HepG2 (cell line): ENCODE measurements around the gene FPGS. TPM values are rescaled to one million over a fixed set of nuclear protein-coding genes. Genes with fewer than 3 reads are reported as not detected.
A peak's percentile ranks its signal among the peaks of the same experiment; 100 is the strongest.

Source experiments
- RXRA ChIP-seq: sonication (generic); formaldehyde crosslinking; IDR thresholded peaks from 2 replicates; pipeline ENCODE4 v1.5.1; 2020; ENCODE audit warnings: missing genetic modification reagents
- ZFX ChIP-seq: sonication (generic); formaldehyde crosslinking; IDR thresholded peaks from 2 replicates; pipeline ENCODE4 v1.4.0; 2020; ENCODE audit warnings: mild to moderate bottlenecking, low read depth, missing genetic modification reagents, moderate library complexity
- ZNF136 ChIP-seq: sonication (generic); formaldehyde crosslinking; IDR thresholded peaks from 2 replicates; pipeline ENCODE4 v1.8.1; 2022; ENCODE audit warnings: low read depth, mild to moderate bottlenecking, moderate library complexity, missing genetic modification reagents
- ZNF687 ChIP-seq: sonication (generic); formaldehyde crosslinking; IDR thresholded peaks from 2 replicates; pipeline ENCODE4 v1.5.1; 2020; ENCODE audit warnings: mild to moderate bottlenecking, missing genetic modification reagents, moderate library complexity
- polyA plus RNA-seq, 8 experiments: library from polyadenylated mRNA; depleted of rRNA in 3 of 8; stranded (reverse) in 7 of 8; unstranded in 1 of 8; fragments of >200 nt; fragmentation: Illumina TruSeq in 4 of 8; extraction: Trizol in 4 of 8; gene quantifications; 2 replicates each; pipeline versions ENCODE4 v1.2.1 to v1.2.3, GENCODE V29; 2011 to 2016; ENCODE audit warnings: low read depth in 4 of 8, missing spikeins in 1 of 8, mixed read lengths in 1 of 8; ENCODE audit not compliant: insufficient read depth in 1 of 8
- total RNA-seq, 5 experiments: library from RNA; depleted of rRNA; stranded (reverse); fragments of >200 nt; fragmentation: Illumina TruSeq; extraction: Trizol; gene quantifications; 2 replicates each; pipeline ENCODE4 v1.2.3, GENCODE V29; 2016; ENCODE audit warnings: low read depth in 1 of 5
- TF ChIP-seq, protein P1 (sequence below): sonication (generic); formaldehyde crosslinking; IDR thresholded peaks from 2 replicates; pipeline ENCODE4 v1.4.0; 2020; ENCODE audit warnings: missing genetic modification reagents
- TF ChIP-seq, protein P2 (sequence below): sonication (generic); formaldehyde crosslinking; IDR thresholded peaks from 2 replicates; pipeline ENCODE4 v1.4.0; 2020; ENCODE audit warnings: missing genetic modification reagents

Gene FPGS
- total and polyA plus RNA-seq, 2 of the 13 experiments (the other 11 are each of a cell fraction or from before 2014, with no cell fraction given) = 35.6 to 36.8 TPM

DNA sequence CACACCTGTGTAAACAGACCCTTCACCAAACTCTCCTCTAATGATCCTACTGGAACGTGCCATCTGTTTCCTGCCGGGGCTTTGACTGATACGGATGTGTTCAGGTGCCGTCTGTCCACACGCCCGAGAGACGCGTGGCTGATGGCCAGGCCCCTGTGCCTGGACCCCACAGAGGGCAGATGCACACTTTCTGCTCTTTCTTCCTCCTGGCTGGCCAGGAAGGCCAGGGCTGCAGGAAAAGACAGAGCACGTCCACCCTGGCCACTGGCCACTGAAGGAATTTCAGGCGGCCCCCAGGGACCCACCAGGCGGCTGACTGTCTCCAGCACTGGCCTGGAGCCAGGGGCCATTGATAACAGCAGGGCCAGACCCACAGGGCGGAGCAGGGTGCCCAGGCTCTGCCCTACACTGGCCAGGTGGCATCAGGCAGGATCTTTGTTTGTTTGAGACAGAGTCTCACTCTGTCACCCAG is 55.4 kb downstream of the FPGS start (continued):
- TF ChIP-seq, protein P1, sequence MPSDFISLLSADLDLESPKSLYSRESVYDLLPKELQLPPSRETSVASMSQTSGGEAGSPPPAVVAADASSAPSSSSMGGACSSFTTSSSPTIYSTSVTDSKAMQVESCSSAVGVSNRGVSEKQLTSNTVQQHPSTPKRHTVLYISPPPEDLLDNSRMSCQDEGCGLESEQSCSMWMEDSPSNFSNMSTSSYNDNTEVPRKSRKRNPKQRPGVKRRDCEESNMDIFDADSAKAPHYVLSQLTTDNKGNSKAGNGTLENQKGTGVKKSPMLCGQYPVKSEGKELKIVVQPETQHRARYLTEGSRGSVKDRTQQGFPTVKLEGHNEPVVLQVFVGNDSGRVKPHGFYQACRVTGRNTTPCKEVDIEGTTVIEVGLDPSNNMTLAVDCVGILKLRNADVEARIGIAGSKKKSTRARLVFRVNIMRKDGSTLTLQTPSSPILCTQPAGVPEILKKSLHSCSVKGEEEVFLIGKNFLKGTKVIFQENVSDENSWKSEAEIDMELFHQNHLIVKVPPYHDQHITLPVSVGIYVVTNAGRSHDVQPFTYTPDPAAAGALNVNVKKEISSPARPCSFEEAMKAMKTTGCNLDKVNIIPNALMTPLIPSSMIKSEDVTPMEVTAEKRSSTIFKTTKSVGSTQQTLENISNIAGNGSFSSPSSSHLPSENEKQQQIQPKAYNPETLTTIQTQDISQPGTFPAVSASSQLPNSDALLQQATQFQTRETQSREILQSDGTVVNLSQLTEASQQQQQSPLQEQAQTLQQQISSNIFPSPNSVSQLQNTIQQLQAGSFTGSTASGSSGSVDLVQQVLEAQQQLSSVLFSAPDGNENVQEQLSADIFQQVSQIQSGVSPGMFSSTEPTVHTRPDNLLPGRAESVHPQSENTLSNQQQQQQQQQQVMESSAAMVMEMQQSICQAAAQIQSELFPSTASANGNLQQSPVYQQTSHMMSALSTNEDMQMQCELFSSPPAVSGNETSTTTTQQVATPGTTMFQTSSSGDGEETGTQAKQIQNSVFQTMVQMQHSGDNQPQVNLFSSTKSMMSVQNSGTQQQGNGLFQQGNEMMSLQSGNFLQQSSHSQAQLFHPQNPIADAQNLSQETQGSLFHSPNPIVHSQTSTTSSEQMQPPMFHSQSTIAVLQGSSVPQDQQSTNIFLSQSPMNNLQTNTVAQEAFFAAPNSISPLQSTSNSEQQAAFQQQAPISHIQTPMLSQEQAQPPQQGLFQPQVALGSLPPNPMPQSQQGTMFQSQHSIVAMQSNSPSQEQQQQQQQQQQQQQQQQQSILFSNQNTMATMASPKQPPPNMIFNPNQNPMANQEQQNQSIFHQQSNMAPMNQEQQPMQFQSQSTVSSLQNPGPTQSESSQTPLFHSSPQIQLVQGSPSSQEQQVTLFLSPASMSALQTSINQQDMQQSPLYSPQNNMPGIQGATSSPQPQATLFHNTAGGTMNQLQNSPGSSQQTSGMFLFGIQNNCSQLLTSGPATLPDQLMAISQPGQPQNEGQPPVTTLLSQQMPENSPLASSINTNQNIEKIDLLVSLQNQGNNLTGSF (CRISPR knock-in tag) = no peak
- TF ChIP-seq, protein P2, sequence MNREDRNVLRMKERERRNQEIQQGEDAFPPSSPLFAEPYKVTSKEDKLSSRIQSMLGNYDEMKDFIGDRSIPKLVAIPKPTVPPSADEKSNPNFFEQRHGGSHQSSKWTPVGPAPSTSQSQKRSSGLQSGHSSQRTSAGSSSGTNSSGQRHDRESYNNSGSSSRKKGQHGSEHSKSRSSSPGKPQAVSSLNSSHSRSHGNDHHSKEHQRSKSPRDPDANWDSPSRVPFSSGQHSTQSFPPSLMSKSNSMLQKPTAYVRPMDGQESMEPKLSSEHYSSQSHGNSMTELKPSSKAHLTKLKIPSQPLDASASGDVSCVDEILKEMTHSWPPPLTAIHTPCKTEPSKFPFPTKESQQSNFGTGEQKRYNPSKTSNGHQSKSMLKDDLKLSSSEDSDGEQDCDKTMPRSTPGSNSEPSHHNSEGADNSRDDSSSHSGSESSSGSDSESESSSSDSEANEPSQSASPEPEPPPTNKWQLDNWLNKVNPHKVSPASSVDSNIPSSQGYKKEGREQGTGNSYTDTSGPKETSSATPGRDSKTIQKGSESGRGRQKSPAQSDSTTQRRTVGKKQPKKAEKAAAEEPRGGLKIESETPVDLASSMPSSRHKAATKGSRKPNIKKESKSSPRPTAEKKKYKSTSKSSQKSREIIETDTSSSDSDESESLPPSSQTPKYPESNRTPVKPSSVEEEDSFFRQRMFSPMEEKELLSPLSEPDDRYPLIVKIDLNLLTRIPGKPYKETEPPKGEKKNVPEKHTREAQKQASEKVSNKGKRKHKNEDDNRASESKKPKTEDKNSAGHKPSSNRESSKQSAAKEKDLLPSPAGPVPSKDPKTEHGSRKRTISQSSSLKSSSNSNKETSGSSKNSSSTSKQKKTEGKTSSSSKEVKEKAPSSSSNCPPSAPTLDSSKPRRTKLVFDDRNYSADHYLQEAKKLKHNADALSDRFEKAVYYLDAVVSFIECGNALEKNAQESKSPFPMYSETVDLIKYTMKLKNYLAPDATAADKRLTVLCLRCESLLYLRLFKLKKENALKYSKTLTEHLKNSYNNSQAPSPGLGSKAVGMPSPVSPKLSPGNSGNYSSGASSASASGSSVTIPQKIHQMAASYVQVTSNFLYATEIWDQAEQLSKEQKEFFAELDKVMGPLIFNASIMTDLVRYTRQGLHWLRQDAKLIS (CRISPR knock-in tag) = no peak
- peak; percentile 52; the same call in 1 of the 2 replicates for TF ChIP-seq ZNF687 (CRISPR knock-in tag)
- no peak for TF ChIP-seq ZNF136 (CRISPR knock-in tag)
- 0 out of 2 replicates have a peak, but pooled peaks have one; percentile 7 for TF ChIP-seq ZFX
- no peak for TF ChIP-seq RXRA (CRISPR knock-in tag)
